NCI-H69 (cell line): ENCODE data around the gene RNASE4.
"Not testable (repeated sequence)": the region's sequence is repeated elsewhere in the genome, so short reads cannot be mapped to it uniquely, and the experiment has no call there.

Experiments used
- DNase-seq: peaks from one replicate; lab custom pipeline; 2025; lab: John Stamatoyannopoulos, UW

The RNASE4 gene

DNA sequence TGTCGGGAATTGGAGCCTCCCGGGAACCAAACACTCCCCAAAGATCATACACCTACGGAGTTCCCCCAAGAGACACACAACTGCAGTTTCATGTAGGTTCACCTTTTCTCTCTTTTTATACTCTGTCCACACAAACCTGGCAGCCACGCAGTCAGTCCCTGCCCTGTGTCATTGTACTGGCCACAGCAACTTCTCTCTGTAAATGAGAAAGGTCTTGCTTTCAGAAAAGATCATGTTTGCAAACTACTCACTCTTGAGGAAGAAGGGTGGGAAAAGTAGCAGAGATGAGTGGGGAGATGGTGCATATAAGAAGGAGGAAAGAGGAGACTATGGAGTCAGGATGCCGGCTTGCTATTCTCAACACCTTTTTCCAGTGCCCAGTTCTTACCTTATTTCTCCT, 14.6 kb downstream of the RNASE4 start:
- no peak for DNase-seq

GRCh38 chr14:20699931-20700330, 15.6 kb downstream of the RNASE4 start:
- no peak for DNase-seq

- DNase-seq: not testable (repeated sequence)
Observed at GRCh38 chr14:20700965-20701364, 16.6 kb downstream of the RNASE4 start.

DNA sequence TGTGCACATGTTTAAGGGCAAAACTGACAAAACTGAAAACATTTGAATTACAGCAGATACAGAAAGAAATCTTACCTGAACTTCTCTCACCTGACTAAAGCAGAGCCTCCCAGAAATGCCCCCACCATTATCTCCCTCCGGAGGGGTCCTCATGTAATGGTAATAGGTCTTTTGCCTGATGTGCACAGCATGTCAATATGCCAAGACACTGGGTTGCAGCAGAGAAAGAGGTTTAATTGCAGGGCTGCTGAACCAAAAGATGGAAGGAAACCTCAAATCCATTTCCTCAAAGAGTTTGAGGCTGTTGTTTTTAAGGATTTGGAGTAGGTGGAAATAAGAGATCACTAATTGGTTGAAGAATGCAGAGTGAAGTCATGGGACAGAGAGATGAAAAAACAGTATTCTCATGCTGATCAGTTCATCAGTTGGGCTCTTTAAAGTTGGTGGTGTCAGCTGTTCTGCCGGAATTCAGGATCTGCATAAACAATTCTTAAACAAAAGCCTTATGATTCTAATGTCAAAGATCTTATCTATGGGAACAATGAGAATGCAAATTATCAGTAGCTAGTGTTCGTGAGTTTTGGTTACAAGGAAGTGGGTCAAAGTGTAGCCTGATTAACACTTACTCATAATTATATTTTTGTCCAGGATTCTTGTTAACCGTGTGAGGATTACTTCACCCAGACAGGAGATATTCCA, 22.4 kb downstream of the RNASE4 start:
- no peak for DNase-seq

DNA sequence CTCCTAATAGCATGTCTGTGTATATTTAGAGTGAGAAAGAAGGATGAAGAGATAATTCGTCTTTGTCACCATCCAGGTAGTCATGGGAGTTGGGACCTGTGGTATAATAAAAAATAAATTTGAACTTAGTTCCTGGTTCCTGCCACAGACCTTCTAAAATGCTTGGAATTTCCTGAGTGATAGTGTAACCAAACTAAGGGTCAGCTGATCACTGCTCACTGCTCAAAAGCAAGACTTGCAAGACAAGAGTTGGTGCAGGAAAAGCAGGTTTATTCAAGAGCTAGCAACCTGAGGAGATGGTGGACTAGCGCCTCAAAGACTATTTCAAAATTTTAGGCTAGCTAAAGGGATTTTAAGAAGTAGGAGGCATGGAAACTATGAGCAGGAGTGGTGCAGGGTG, 23.3 kb downstream of the RNASE4 start:
- no peak for DNase-seq

GRCh38 chr14:20711261-20711660, 26.9 kb downstream of the RNASE4 start:
- no peak for DNase-seq

DNA sequence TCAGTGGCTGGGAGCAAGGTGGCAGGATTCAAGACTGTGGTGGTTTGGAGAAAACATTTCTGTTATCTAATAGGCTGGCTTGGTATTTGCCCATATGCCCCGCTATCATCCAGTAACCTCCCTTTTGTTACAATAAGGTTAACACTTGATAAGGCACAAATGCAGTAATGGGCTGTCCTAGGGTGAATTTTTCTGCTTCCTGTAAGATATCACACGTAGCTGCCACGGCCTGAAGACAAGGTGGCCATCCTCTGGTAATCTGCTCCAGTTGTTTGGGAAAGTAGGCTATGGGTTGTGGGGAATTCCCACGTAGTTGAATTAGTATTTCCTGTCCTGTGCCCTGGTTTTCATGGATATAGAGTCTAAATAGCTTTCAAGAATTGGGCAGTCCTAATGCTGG, 27.3 kb downstream of the RNASE4 start:
- DNase-seq: no peak

DNA sequence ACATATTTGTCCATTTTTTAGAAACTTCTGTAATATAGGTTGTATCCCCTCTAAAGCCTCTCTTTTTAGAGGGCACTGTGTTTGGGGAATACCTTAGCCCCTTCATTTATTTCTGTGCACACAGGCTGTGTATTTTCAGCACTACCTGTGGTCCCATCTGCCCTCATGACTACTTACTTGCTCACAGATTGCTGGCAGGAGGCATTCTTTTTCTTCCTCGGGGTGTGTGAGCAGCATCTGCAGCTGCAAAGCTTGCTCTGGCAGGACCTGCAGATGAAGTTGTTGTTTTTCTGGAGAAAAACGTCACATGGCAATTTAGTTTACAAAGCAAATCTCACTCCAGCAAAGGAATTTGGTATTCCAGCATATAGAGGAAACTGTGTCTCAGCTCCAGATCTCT, 28.5 kb downstream of the RNASE4 start:
- no peak for DNase-seq

DNA sequence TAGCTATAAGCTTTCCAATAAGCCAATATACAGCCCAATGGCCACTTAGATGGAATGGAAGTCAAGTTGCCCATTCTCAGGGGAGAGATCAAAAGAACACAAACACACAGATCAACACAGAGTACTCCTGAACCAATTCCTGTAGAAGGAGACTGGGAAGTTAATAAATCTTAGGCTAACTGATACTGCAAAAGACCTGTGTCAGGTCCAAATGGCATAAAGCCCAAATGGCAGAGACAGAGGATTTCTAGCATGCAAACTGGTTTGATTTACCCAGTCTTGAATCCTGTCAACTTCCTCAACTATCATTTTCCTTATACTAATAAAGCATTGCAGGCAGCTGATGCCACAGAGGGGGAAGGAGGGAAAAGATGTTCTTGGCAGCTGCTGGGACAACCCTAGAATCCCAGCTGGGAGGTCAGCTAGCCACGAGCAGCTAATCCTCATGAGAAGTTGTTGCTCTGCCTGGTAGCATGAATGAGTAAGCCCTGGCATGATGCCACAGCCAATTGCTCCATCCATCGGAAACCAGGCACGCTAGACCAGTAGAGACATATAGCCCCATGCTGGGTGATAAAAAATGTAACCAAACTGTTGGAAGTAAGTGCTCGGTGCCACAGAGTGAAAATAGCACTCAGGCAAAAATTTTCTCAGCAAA, 30.4 kb downstream of the RNASE4 start:
- no peak for DNase-seq

DNA sequence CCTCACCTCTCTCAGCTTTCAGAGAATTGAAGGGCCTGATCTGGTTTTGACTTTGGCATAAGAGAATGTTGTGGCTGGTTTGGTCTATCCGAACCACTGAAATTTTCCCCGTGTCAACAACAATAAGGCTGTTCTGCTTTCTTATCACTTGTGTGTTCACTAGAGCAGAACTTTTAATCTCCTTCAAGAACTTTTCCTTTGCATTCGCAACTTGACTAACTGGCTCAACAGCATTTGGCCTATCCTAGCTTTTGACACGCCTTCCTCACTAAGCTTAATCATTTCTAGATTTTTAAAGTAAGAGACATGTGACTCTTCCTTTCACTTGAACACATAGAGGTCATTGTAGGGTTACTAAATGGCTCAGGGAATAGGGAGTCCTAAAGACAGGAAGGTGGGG, 35.4 kb downstream of the RNASE4 start:
- no peak for DNase-seq

DNA sequence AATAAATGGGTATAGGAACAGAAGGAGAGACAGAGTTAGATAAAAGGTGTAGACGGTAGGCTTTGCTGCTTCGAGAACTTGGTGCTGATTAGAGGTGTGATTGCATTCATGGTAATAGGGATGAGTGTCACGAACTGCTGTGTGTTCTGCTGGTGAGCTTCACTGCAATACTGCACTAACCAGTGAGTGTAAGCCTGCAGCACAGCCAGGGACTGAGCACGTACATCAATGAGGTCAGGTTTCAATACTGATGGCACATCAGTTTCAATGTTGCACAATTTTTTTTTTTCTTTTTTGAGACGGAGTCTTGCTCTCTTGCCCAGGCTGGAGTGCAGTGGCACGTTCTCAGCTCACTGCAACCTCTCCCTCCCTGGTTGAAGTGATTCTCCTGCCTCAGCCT, 36.4 kb downstream of the RNASE4 start:
- no peak for DNase-seq

GRCh38 chr14:20722016-20722415, 37.7 kb downstream of the RNASE4 start:
- DNase-seq: no peak

GRCh38 chr14:20723488-20723887, 39.1 kb downstream of the RNASE4 start:
- DNase-seq: no peak

DNA sequence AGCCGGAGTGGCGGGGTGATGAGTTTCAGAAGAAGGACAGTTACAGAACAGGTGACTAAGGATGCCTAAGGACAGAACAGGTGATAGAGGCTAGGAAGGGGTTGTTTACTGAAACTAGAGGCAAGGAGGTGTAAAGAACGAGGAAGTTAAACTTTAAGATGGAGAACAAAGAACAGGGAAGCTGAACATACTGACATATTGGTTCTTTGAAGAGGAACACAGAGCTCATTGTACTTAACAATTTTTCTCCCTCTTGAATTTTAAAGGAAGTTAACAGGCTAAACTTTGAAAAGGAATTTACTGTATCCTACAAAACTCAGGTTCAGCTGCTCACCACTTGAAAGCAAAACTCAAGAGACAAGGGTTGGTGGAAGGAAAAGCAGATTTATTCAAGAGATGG, 41.8 kb downstream of the RNASE4 start:
- not testable (repeated sequence) for DNase-seq

DNA sequence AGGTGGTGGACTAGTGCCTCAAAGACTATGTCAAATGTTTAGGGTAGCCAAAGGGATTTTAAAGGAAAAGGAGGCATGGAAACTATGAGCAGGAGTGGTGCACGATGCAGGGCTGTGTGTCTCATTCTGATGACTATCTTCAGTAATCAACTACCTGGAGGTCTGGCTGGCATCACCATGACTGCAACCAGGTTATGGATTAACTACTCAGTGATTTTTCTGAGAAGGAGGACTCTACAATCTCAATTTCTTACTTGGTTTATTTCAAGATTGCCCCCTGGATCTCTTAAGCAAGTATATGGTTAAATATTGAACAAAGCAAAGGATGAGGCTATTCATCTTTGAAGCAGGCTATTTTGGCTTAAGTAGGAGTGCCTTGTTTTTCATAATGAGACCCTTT, 42.2 kb downstream of the RNASE4 start:
- no peak for DNase-seq

DNA sequence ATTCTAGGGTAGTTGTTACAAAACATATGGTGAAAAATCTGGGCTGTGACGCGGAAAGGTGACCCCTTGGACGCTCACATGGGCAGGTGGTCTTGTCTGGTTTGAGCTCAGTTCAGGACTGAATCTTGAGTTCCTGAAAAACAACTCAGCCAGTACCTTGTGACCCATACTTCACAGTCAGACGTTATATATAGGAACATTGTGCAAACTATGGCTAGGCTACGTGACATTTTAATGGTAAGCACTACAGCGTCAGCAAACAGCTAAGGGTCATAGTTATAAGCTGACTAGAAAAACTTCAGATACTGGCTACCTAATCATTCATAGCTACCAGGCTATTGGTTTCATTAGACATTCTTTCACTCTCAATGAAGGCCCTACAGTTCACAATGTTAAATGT, 46.5 kb downstream of the RNASE4 start:
- no peak for DNase-seq

DNA sequence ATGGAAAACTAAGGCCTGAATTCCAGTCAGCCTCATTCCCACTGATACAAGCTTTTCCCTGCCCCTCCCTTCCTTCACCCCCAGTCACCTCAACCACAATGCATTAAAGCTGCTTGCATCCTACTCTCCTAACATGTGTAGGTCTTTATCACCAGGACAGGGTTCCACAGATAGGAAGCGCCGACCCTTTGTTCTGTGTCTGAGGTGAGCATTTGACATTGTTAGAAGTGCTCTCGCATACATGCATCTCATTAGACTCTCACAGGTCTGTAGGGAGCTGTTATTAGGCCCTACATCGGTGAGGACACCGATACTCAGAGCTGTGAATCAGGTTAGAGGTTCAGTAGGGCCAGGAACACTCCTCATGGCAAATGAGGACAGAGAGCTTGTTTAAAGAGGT, 48.1 kb downstream of the RNASE4 start:
- no peak for DNase-seq

DNA sequence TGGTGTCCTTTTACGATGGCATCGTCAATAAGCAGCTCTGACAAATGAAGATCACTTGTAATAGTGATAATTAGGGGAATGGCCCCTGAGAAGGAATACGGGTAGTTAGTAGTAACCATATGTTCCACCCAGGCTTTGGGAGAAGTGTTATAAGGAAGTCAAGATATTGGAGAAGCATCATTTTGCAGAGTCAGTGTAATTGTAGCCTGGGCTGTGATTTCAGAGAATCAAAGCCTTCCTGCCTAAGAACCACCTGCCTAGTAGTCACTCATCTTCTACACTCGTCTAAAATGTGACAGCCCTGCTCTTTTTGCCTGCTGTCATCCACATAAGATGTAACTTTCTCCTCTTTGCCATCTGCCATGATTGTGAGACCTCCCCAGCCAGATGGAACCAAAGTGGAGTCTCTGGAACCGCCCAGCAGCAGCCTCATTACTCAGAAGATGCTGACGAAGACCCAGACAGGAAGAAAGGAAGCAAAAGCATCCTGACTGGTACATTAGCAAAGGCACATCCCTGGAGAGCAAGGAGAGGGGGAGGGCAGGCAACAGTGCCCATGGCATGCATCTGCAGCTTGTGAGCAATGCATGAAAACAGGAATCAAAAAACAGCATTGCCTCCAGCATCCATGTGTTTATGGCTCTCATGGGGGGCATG, 48.7 kb downstream of the RNASE4 start:
- DNase-seq: no peak

DNA sequence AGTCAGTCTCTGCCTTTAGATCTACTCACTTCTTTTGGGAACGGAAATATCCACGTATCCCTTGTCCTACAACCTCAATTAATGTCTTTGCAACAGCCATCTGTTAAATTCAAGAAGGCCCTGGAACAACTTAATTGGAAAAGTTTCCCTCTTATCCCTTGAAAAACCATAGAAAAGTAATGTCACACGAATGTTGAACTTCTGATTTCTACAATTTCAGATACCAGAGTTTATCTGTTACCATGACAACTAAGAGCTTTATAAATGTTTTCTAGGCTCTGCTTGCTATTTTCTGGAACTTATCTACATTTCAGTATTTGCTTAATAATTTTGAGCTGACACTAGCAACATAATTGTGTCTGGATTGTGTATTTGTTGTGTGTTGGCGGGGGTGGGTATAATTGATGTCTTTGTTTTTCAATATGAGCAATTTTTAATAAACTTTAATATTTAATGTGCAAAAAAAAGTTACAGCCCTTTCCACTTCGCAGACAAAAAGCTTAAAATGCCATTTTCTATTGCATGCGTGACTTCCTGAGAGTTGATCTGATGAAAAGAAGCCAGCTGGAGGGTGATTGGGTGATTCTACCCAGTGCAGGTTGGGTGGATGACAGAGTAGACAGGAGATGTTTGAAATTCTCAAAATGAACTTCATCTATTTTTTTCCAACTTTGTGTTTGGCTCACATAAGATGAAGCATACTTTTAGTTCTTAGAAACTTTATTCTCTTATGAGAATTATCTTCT, 49.5 kb downstream of the RNASE4 start:
- no peak for DNase-seq

DNA sequence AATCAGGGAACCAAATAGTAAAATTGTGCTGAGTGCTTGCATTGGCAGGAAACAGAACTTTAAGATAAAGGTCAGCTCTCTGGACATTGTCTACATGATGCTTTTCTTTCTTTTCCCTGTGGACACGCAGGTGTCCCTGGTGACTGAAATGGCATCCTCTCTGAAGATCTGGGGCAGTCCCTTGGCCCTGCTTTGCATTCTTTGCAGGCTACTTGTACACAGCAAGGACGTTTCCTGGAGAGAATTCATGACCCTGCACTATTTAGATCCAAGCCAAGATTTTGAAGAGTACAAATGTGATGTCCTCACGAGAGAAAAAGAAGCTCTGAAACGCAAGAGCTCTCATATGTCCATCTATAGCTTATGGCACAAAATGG, 50.1 kb downstream of the RNASE4 start:
- DNase-seq: no peak

DNA sequence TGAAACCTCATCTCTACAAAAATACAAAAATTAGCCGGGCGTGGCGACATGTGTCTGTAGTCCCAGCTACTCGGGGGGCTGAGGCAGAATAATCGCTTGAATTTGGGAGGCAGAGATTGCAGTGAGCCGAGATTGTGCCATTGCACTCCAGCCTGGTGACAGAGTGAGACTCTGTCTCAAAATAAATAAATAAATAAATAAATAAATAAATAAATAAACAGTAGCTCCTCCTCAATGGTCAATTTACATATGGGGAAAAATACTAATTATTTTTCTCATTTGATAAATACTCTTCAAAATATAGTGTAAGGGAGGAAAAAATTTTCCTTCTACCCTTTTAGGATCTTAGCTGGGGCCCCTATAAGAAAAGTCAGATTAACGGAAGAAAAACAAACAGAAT, 53.9 kb downstream of the RNASE4 start:
- not testable (repeated sequence) for DNase-seq

DNA sequence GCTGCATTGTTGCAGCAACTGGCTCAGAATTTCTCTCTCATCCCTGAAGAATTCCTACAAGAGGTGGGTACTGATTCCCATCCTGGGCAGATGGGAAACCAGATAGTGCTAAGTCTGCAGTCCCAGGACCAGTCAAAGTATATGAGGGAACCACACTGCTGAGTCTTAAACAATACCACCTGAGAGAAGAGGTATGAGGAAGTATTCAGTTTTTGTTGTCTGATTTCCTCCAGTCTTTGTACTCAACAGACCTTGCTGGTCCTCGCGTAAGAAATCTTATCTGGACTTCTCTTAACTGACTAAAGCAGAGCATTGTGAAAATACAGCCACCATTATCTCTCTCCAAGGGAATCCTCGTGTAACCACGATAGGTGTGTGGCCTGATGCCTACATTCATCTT, 57.8 kb downstream of the RNASE4 start:
- no peak for DNase-seq

- DNase-seq: no peak
Observed at GRCh38 chr14:20743556-20743955, 59.2 kb downstream of the RNASE4 start.
